Lung (tissue), 12 donors: ENCODE data around the gene PPP2R1B. TPM values are rescaled to one million over a fixed set of nuclear protein-coding genes. Genes with fewer than 3 reads are reported as not detected.

Experiments used
- ATAC-seq: fragments of 200-7000 bp; cut with Tn5 transposase; one replicate; pipeline ENCODE4 v1.9.1; 2020; ENCODE audit warnings: moderate number of reproducible peaks; ENCODE audit not compliant: insufficient read depth, low FRiP score
- DNase-seq, 3 donors: peaks; one replicate each; pipeline ENCODE4 v3.0.0-alpha.2; 2013 to 2017
- H3K27ac ChIP-seq, 2 donors: one replicate each; pipeline ENCODE4 v1.5.1; 2013; ENCODE audit warnings: mild to moderate bottlenecking in 2 of 2, moderate library complexity in 2 of 2, control low read depth in 1 of 2, inconsistent platforms in 1 of 2, low read depth in 1 of 2, low read length in 1 of 2
- H3K27me3 ChIP-seq, 3 donors: one replicate each; pipeline ENCODE4 v1.5.1; 2013; ENCODE audit warnings: low read length in 2 of 3; ENCODE audit not compliant: control insufficient read depth in 3 of 3, insufficient read depth in 3 of 3
- H3K36me3 ChIP-seq, 4 donors: one replicate each; pipeline ENCODE4 v1.5.1; 2013; ENCODE audit warnings: low read length in 4 of 4, mild to moderate bottlenecking in 1 of 4, moderate library complexity in 1 of 4; ENCODE audit not compliant: control insufficient read depth in 4 of 4, insufficient read depth in 4 of 4
- H3K4me1 ChIP-seq, 5 donors: one replicate each; pipeline ENCODE4 v1.5.1; 2013; ENCODE audit warnings: low read length in 5 of 5, mild to moderate bottlenecking in 2 of 5, moderate library complexity in 1 of 5; ENCODE audit not compliant: control insufficient read depth in 5 of 5, insufficient read depth in 5 of 5
- H3K4me3 ChIP-seq: one replicate; pipeline ENCODE4 v1.5.1; 2013; ENCODE audit warnings: mild to moderate bottlenecking, control low read depth, moderate library complexity
- H3K9ac ChIP-seq, 2 donors: one replicate each; pipeline ENCODE4 v1.5.1; 2013; ENCODE audit warnings: low read length in 2 of 2, control low read depth in 1 of 2; ENCODE audit not compliant: insufficient read depth in 1 of 2
- H3K9me3 ChIP-seq, 4 donors: one replicate each; pipeline ENCODE4 v1.5.1; 2013; ENCODE audit warnings: low read length in 3 of 4, mild to moderate bottlenecking in 1 of 4, moderate library complexity in 1 of 4; ENCODE audit not compliant: control insufficient read depth in 4 of 4, insufficient read depth in 3 of 4
- WGBS, 2 donors: extraction: QIAGEN DNeasy Blood & Tissue Kit; methylation state at CpG; one replicate each; pipeline ENCODE4 v1.1.7; 2013; 5-methylcytosine and 5-hydroxymethylcytosine counted together
- polyA plus RNA-seq, 2 donors: library from polyadenylated mRNA; stranded (reverse); fragments of 200-250 nt; gene quantifications; one replicate each; pipeline ENCODE4 v1.2.1, GENCODE V29; 2013
- total RNA-seq, 2 donors: library from RNA; depleted of rRNA in 1 of 2; stranded (reverse); fragments of >200 nt in 1 of 2; gene quantifications; one replicate each; pipeline ENCODE4 v1.2.1, GENCODE V29; 2014 to 2021
- TF ChIP-seq, protein P1 (sequence below): IDR thresholded peaks from 2 replicates; pipeline ENCODE4 v1.5.1; 2012; ENCODE audit warnings: mild to moderate bottlenecking; ENCODE audit errors: control extremely low read depth, extremely low read depth
- donor health status: control.
- donor health status: control.
- donor health status: Bipolar disorder and iron deficiency.
- donor health status: healthy.
- donor health status: DM: yes; HTN: yes; CAD: no.

The PPP2R1B gene
- total and polyA plus RNA-seq, 4 donors, result 8.3 to 71.5 (median 20.4) TPM

DNA sequence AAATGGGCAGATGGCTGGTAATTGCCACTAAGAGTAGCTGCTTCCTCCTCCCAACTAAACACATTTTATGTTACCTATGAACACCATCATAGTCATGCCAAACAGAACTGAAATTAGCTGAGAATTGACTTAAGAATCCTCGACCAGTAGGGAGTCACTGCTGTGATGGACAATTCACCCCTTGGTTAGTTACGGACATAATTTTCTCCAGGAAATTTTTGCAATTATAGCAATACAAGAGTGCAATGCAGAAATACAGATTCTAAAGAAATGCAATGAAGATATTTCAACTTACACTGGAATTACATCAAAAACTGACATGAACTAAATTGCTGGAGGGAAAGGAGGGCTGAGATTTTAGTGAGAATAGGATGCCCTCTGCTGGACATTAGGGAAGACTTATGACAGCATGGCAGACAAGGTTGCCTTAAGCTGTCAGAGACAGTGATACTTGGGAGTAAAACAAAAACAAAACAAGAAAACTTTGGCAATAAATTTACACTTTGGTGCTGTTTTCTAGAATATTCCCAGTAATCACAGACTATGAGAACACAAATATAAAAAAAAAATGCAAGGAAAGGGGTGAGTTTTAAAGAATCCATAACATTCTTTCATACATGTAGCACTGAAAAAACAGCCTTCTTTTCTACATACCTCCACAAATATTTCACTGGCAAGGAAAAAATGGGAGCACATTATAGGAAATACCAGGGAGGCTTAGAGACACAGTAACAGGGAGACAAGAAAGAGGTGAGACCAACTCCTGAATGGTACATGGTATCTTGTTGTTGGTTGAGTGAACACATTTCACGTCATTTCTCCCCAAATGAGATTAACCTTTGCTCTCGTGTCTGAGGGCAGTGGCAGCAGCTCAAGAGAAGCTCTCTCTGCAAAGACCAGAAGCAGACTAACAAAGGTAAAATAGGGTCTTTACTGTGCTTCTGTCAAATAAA lies 11.2 kb upstream of the PPP2R1B start:
- no peaks in the 10 kb centered on the region for H3K36me3 ChIP-seq
- no peak overlapping the region for H3K27ac ChIP-seq
- WGBS, 2 donors, result 77 to 91% methylated on average over 4 of the region's 4 CpGs
- no peaks in the 10 kb centered on the region for H3K27me3 ChIP-seq
- TF ChIP-seq, protein P1, sequence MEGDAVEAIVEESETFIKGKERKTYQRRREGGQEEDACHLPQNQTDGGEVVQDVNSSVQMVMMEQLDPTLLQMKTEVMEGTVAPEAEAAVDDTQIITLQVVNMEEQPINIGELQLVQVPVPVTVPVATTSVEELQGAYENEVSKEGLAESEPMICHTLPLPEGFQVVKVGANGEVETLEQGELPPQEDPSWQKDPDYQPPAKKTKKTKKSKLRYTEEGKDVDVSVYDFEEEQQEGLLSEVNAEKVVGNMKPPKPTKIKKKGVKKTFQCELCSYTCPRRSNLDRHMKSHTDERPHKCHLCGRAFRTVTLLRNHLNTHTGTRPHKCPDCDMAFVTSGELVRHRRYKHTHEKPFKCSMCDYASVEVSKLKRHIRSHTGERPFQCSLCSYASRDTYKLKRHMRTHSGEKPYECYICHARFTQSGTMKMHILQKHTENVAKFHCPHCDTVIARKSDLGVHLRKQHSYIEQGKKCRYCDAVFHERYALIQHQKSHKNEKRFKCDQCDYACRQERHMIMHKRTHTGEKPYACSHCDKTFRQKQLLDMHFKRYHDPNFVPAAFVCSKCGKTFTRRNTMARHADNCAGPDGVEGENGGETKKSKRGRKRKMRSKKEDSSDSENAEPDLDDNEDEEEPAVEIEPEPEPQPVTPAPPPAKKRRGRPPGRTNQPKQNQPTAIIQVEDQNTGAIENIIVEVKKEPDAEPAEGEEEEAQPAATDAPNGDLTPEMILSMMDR, result peak; percentile 83
- ATAC-seq (no peak), DNase-seq (peak; percentile 40 to 92 (median 88))
- H3K9ac ChIP-seq, result no peak overlapping the region
- H3K9me3 ChIP-seq, result no peaks in the 10 kb centered on the region
- peaks cover 0 to 11% (median 2%) of the 10 kb centered on the region in 5 donors for H3K4me1 ChIP-seq
- H3K4me3 ChIP-seq, result no peak overlapping the region

DNA sequence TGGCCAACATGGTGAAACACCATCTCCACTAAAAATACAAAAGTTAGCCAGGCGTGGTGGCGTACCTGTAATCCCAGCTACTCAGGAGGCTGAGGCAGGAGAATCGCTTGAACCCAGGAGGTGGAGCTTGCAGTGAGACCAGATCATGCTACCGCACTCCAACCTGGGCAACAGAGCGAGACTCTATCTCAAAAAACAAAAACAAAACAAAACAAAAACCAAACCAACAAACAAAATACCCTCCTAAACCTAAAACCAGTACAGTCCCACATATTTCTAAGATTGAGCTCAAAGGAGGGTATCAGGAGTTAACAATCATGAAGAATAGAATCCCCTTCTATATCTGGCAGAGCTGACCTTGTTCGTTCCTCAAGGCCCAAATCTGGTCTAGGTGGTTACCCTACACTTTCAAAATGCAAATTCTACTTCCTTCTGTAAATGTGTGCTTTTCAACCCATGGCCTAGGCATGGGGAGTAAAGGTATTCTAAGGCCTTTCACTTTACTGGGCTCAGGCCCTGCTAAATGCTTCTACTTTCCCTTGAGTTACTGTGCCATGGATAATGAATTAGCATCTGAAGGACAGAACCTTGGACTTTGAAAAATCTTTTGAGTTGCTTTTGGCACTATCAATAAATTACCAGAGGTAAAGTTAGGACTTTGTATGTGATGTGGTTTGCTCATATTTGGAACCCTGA lies 10.4 kb upstream of the PPP2R1B start:
- 86 to 92% methylated on average over 6 of the region's 6 CpGs for WGBS, 2 donors
- peaks cover 0 to 11% (median 2%) of the 10 kb centered on the region in 5 donors for H3K4me1 ChIP-seq
- ATAC-seq, result no peak

GRCh38 chr11:111774955-111775710 lies 8.9 kb upstream of the PPP2R1B start:
- Histone ChIP-seq H3K36me3 (no peaks in the 10 kb centered on the region), H3K27me3 (no peaks in the 10 kb centered on the region), H3K4me3 (no peak overlapping the region), H3K9me3 (no peaks in the 10 kb centered on the region), H3K4me1 (peaks cover 0 to 11% (median 2%) of the 10 kb centered on the region in 5 donors), H3K9ac (no peak overlapping the region), H3K27ac (peak overlapping the region in 1 of 2 donors; percentile 24)
- TF ChIP-seq, protein P1, result no peak
- 62 to 74% methylated on average over 6 of the region's 6 CpGs for WGBS, 2 donors
- DNase-seq (peak; percentile 61 to 86 (median 81)), ATAC-seq (no peak)

More for the DNA sequence above, 10.4 kb upstream of the PPP2R1B start:
- Histone ChIP-seq H3K27ac (no peak overlapping the region), H3K27me3 (no peaks in the 10 kb centered on the region), H3K9ac (no peak overlapping the region), H3K9me3 (no peaks in the 10 kb centered on the region), H3K36me3 (no peaks in the 10 kb centered on the region), H3K4me3 (no peak overlapping the region)
- TF ChIP-seq, protein P1, result no peak
- no peak for DNase-seq
